RPMI7951 (cell line): ENCODE results near the gene MYBPC2. TPM values are rescaled to one million over a fixed set of nuclear protein-coding genes. Genes with fewer than 3 reads are reported as not detected.

Experiments used
- DNase-seq: peaks from one replicate; pipeline ENCODE4 v3.0.0-alpha.2; 2012; ENCODE audit warnings: low read depth
- total RNA-seq: library from RNA; depleted of rRNA; stranded (reverse); fragments of >200 nt; shearing (Covaris generic); gene quantifications from 2 replicates; pipeline ENCODE4 v1.2.3, GENCODE V29; 2014

Gene MYBPC2
- total RNA-seq, 1 experiment from 2014 or later = not detected

GRCh38 chr19:50459067-50459456, 26.4 kb downstream of the MYBPC2 start:
- no peak for DNase-seq

GRCh38 chr19:50459638-50460037, 26.9 kb downstream of the MYBPC2 start:
- no peak for DNase-seq

- DNase-seq = peak; percentile 49
Measured at GRCh38 chr19:50460161-50460765, 27.6 kb downstream of the MYBPC2 start.

GRCh38 chr19:50461066-50461875, 28.6 kb downstream of the MYBPC2 start:
- DNase-seq = peak; percentile 69

- no peak for DNase-seq
Measured at GRCh38 chr19:50462970-50463369, 30.3 kb downstream of the MYBPC2 start.

GRCh38 chr19:50464348-50464747, 31.7 kb downstream of the MYBPC2 start:
- no peak for DNase-seq

- no peak for DNase-seq
Measured at GRCh38 chr19:50465000-50465399, 32.3 kb downstream of the MYBPC2 start.

- DNase-seq = peak; percentile 37
Measured at GRCh38 chr19:50465986-50466705, 33.5 kb downstream of the MYBPC2 start.

GRCh38 chr19:50466706-50467039, 34.0 kb downstream of the MYBPC2 start:
- DNase-seq = no peak

- DNase-seq = no peak
Measured at GRCh38 chr19:50467566-50467965, 34.9 kb downstream of the MYBPC2 start.

- DNase-seq = no peak
Measured at GRCh38 chr19:50468818-50469217, 36.1 kb downstream of the MYBPC2 start.

GRCh38 chr19:50473336-50473735, 40.6 kb downstream of the MYBPC2 start:
- DNase-seq = peak; percentile 15

- DNase-seq = no peak
Measured at GRCh38 chr19:50475101-50475568, 42.4 kb downstream of the MYBPC2 start.

- no peak for DNase-seq
Measured at GRCh38 chr19:50475736-50476223, 43.1 kb downstream of the MYBPC2 start.

GRCh38 chr19:50476224-50476906, 43.7 kb downstream of the MYBPC2 start, which contains the start of the genes EMC10 and GARIN5A:
Gene EMC10, plus strand, starts transcription at chr19:50476507. Its CDS starts 38 bp downstream, at chr19:50476545.
Gene GARIN5A, minus strand, starts transcription at chr19:50476848. Its CDS starts 460 bp downstream, at chr19:50476388.
- peak; percentile 87 for DNase-seq

- DNase-seq = no peak
Measured at GRCh38 chr19:50476907-50477238, 44.2 kb downstream of the MYBPC2 start.

GRCh38 chr19:50477751-50478515, 45.2 kb downstream of the MYBPC2 start:
- no peak for DNase-seq

GRCh38 chr19:50478901-50479715, 46.4 kb downstream of the MYBPC2 start:
- DNase-seq = peak; percentile 33

- no peak for DNase-seq
Measured at GRCh38 chr19:50479761-50480251, 47.1 kb downstream of the MYBPC2 start.
